OCI-LY1 (cell line): ENCODE results near the gene BAD.

ENCODE experiments used
- H2AFZ ChIP-seq: fragments of 200-600 bp; sonication (generic), shearing (Covaris generic); 2 replicates; pipeline ENCODE4 v1.6.0; 2014; ENCODE audit warnings: antibody characterized with exemption, mild to moderate bottlenecking, low read length
- H3F3A ChIP-seq: fragments of 200-600 bp; sonication (generic), shearing (Covaris generic); 2 replicates; pipeline ENCODE4 v1.6.0; 2014; ENCODE audit warnings: mild to moderate bottlenecking, antibody characterized with exemption, low read length, moderate library complexity; ENCODE audit not compliant: insufficient read depth
- H3K27ac ChIP-seq: fragments of 200-600 bp; sonication (generic); 2 replicates; pipeline ENCODE4 v1.5.1; 2014; ENCODE audit warnings: low read length, mixed run types, mild to moderate bottlenecking, low read depth; ENCODE audit not compliant: poor library complexity, severe bottlenecking
- H3K27me3 ChIP-seq: fragments of 200-600 bp; sonication (generic); 2 replicates; pipeline ENCODE4 v1.6.0; 2014; ENCODE audit warnings: antibody characterized with exemption, mild to moderate bottlenecking, low read length, moderate library complexity; ENCODE audit not compliant: insufficient read depth
- H3K36me3 ChIP-seq: fragments of 200-600 bp; sonication (generic); 2 replicates; pipeline ENCODE4 v1.6.1; 2014; ENCODE audit warnings: mild to moderate bottlenecking, antibody characterized with exemption, low read length, moderate library complexity, mixed read lengths; ENCODE audit not compliant: insufficient read depth
- H3K4me1 ChIP-seq: fragments of 200-600 bp; sonication (generic); 2 replicates; pipeline ENCODE4 v1.5.1; 2014; ENCODE audit warnings: mild to moderate bottlenecking, low read length, moderate library complexity; ENCODE audit not compliant: insufficient read depth, severe bottlenecking
- H3K4me2 ChIP-seq: fragments of 200-600 bp; sonication (generic), shearing (Covaris generic); 2 replicates; pipeline ENCODE4 v1.6.1; 2014; ENCODE audit warnings: low read length
- H3K4me3 ChIP-seq: fragments of 200-600 bp; sonication (generic); 2 replicates; pipeline ENCODE4 v1.5.1; 2014; ENCODE audit warnings: low read length, low read depth, mild to moderate bottlenecking, mixed read lengths; ENCODE audit not compliant: poor library complexity, severe bottlenecking
- H3K79me2 ChIP-seq: fragments of 200-600 bp; shearing (Covaris generic); 2 replicates; pipeline ENCODE4 v1.6.1; 2016; ENCODE audit warnings: mixed run types, low read length, mixed read lengths; ENCODE audit not compliant: insufficient read depth
- H3K9ac ChIP-seq: fragments of 200-600 bp; sonication (generic), shearing (Covaris generic); 2 replicates; pipeline ENCODE4 v1.6.1; 2014; ENCODE audit warnings: mild to moderate bottlenecking, low read length, mixed read lengths
- H3K9me2 ChIP-seq: fragments of 200-600 bp; sonication (generic), shearing (Covaris generic); 2 replicates; pipeline ENCODE4 v1.6.1; 2014; ENCODE audit warnings: low read depth, mild to moderate bottlenecking, low read length, mixed read lengths
- H3K9me3 ChIP-seq: fragments of 200-600 bp; shearing (Covaris generic); 2 replicates; pipeline ENCODE4 v1.6.1; 2014; ENCODE audit warnings: low read length, mixed read lengths
- H4K20me1 ChIP-seq: fragments of 200-600 bp; sonication (generic), shearing (Covaris generic); 2 replicates; pipeline ENCODE4 v1.6.0; 2016; ENCODE audit warnings: mild to moderate bottlenecking, low read length; ENCODE audit not compliant: insufficient read depth
- CTCF ChIP-seq: fragments of 200-600 bp; sonication (generic), shearing (Covaris generic); IDR thresholded peaks from 2 replicates; pipeline ENCODE4 v1.5.1; 2017; ENCODE audit warnings: mild to moderate bottlenecking, antibody characterized with exemption, low read length, moderate library complexity, mixed read lengths
- EZH2 ChIP-seq: fragments of 200-600 bp; sonication (generic), shearing (Covaris generic); IDR thresholded peaks from 2 replicates; pipeline ENCODE4 v1.8.0; 2017; ENCODE audit warnings: borderline replicate concordance, mixed run types, mild to moderate bottlenecking, antibody characterized with exemption, low read length, moderate library complexity, mixed read lengths

BAD gene

DNA sequence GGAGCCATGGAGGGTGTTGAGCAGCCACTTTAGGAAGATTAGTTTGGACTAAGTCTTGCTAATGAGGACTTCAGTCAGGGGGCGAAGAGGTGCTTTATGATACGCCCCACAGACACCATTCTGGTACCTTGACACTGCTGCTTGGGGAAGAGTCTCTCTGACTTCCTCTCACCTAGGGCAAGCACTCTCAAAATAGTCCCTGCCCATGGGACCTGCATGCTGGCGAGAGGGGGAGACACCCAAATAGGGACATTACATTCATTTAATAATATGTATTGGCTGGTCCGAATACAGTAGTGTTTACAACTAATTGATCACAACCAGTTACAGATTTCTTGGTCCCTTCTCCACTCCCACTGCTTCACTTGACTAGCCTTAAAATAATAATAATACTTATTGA is 11.3 kb upstream of the BAD start:
- H3K79me2 ChIP-seq, result no peaks in the 10 kb centered on the region
- TF ChIP-seq EZH2, result no peak
- no peak for TF ChIP-seq CTCF
- no peaks in the 10 kb centered on the region for H3F3A ChIP-seq
- no peaks in the 10 kb centered on the region for H3K9me3 ChIP-seq
- peaks cover 5% of the 10 kb centered on the region; the same call in 1 of the 2 replicates for H3K27me3 ChIP-seq
- H3K4me3 ChIP-seq, result no peak overlapping the region
- H4K20me1 ChIP-seq, result no peaks in the 10 kb centered on the region
- H3K4me2 ChIP-seq, result no peak overlapping the region
- no peaks in the 10 kb centered on the region for H3K9me2 ChIP-seq
- no peak overlapping the region for H3K27ac ChIP-seq
- no peak overlapping the region for H3K9ac ChIP-seq
- H3K36me3 ChIP-seq, result no peaks in the 10 kb centered on the region
- peaks cover 6% of the 10 kb centered on the region for H3K4me1 ChIP-seq
- no peak overlapping the region for H2AFZ ChIP-seq

- no peaks in the 10 kb centered on the region for H3F3A ChIP-seq
- H3K27ac ChIP-seq, result no peak overlapping the region
- no peaks in the 10 kb centered on the region for H3K79me2 ChIP-seq
- H3K9ac ChIP-seq, result no peak overlapping the region
- H3K9me3 ChIP-seq, result no peaks in the 10 kb centered on the region
- no peaks in the 10 kb centered on the region for H3K4me1 ChIP-seq
- TF ChIP-seq CTCF (no peak), EZH2 (no peak)
- H3K36me3 ChIP-seq, result no peaks in the 10 kb centered on the region
- no peak overlapping the region for H3K4me2 ChIP-seq
- no peaks in the 10 kb centered on the region for H3K9me2 ChIP-seq
- H3K4me3 ChIP-seq, result no peak overlapping the region
- no peaks in the 10 kb centered on the region for H4K20me1 ChIP-seq
- peaks cover 8% of the 10 kb centered on the region; the same call in 1 of the 2 replicates for H3K27me3 ChIP-seq
- H2AFZ ChIP-seq, result no peak overlapping the region
Observed at GRCh38 chr11:64294774-64295173, 10.3 kb upstream of the BAD start.

GRCh38 chr11:64292460-64293254 is 8.2 kb upstream of the BAD start:
- Histone ChIP-seq H3K4me2 (no peak overlapping the region), H3K27me3 (peaks cover 8% of the 10 kb centered on the region; the same call in 1 of the 2 replicates), H3K9ac (no peak overlapping the region), H2AFZ (no peak overlapping the region), H3K79me2 (no peaks in the 10 kb centered on the region), H3K4me1 (no peaks in the 10 kb centered on the region), H4K20me1 (no peaks in the 10 kb centered on the region), H3K4me3 (no peak overlapping the region), H3K9me3 (no peaks in the 10 kb centered on the region), H3K36me3 (no peaks in the 10 kb centered on the region), H3F3A (no peaks in the 10 kb centered on the region), H3K27ac (no peak overlapping the region), H3K9me2 (no peaks in the 10 kb centered on the region)
- no peak for TF ChIP-seq CTCF
